ENCODE data around the gene TMEM163.

GRCh38 chr2:134499307-134499926 lies 219.4 kb downstream of the TMEM163 start:
- TF ChIP-seq CTCF (IDR thresholded peaks at IDR 0.05) (no peak), POLR2A (IDR thresholded peaks at IDR 0.05) (no peak)

Measured in body of pancreas (tissue), 4 donors.